GM18498 (cell line): ENCODE data around the gene IFNA6.
A peak's percentile ranks its signal among the peaks of the same experiment; 100 is the strongest.
"Not testable (repeated sequence)": the region's sequence is repeated elsewhere in the genome, so short reads cannot be mapped to it uniquely, and the experiment has no call there.

ENCODE experiments used
- ATAC-seq: cut with Tn5 transposase; IDR thresholded peaks from one replicate; pipeline ENCODE4 v1.9.1; 2021; ENCODE audit warnings: mild to moderate bottlenecking, moderate library complexity; ENCODE audit not compliant: unreplicated experiment

IFNA6 gene

DNA sequence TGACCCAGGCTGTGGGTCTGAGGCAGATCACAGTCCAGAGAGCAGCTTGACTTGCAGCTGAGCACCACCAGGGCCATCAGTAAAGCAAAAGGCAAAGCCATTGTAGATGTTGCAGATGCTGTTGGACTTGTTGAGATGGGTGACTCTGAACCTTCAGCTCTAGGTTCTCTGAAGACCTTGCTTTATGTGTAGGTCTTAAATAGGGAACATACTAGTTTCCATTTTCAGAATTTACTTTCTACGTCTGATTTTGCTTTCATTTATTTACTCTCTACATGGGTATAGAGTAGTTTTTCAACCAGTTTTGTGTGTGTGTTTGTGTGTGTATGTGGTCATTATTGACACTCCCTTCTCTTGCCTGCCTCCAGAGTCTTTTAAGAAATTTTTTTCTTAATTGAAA is at the start of gene IFNA6:
Gene IFNA6 (minus strand): TSS at position 101 of the 400 bp plus-strand sequence. CDS start 0 bp downstream, at position 101.
- no peak for ATAC-seq

- ATAC-seq = no peak
These were observed 49.3 kb upstream of the IFNA6 start for GRCh38 chr9:21399956-21400355.

DNA sequence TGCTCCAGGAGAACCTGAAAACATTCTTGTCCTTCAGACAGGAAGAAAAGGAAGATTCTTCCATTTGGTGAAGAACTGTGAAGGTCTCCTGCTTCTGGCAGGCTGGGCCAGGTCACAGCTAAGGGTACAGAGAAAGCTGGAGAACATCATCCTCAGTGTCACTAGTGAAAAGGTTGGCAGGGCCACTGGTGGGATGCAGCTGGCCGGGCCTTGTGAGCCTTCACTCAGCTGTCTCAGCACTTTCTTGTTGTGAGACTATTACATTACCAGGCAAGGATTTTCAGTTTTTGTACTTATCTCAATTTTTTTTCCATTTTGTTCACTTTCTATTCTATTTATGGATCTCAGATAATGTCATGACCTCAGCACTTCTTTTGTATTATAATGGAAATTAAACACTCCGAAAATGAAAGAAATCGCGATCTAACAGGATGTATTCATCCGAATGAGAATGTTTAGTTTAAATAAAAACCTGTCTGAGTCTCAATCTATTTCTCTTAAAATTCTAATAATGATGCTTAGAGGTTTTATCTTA is 48.3 kb upstream of the IFNA6 start:
- ATAC-seq = no peak

DNA sequence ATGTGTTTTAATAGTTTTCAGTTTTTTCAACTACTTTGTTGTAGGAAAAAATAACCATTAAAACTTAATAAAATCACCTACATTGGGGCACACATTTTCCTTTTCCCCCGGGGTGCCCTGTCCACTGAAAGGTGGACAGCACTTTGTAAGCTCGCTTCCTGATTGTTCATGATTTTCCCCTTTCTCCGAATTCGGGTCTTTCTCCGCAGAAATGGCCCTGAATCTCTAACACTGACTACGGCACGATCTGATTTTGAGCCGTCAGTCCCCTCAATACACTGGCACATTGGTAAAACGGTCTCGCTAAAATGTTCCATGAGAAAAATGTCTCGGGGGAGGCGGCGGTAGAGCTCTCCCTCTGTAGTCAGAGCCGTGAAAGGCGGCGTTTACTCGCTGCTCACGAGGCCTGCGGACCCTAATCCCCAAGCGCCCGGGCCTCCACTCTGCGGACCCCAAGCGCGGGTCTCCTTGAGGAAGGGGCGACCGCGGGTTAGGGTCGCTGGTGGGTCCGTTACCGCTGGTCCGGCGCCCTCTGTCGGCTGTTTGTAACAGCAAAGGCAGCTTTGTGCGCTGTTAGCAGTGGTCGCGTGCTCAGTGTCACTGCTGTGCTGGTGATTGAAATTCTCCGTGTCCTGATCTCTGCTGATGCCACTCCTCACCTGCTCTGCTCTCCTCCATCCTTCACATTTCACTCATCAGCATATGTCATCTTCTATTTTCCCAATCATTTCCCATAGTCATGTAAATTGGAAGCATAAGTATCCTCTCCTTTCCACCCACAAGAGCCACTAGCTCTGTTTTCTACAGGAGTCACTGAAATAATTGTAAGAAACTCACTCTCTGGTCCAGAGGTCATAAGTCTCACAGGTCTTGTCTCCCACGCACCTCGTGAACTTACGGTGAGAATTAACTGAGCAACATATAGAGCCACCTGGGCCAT is 45.4 kb upstream of the IFNA6 start:
- peak; percentile 81 for ATAC-seq

GRCh38 chr9:21392270-21392669 is 41.6 kb upstream of the IFNA6 start:
- peak; percentile 85 for ATAC-seq

GRCh38 chr9:21385131-21385670 is 34.5 kb upstream of the IFNA6 start, which contains the start of gene IFNA2:
TSS of gene IFNA2 (minus strand) at chr9:21385398. CDS start at chr9:21385329, 69 bp downstream.
- no peak for ATAC-seq

DNA sequence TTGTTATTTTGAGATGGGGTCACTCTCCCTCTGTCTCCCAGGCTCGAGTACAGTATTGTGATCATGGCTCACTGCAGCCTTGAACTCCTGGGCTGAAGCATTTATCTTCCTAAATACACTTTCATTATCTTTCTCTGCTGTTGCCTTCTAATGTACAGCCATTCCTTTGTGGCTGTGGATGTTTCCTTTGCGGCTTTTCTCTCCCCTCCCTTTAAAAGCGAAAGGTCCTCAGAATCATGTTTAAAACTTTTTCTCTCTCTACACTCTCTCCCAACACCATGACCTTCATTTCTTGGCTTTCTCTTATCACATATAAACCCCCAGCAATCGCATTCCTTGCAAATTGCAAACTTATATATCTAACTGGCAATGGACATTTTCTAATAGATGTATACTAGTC is 32.9 kb upstream of the IFNA6 start:
- ATAC-seq = no peak

GRCh38 chr9:21381448-21382339 is 31.0 kb upstream of the IFNA6 start:
- ATAC-seq = peak; percentile 99

DNA sequence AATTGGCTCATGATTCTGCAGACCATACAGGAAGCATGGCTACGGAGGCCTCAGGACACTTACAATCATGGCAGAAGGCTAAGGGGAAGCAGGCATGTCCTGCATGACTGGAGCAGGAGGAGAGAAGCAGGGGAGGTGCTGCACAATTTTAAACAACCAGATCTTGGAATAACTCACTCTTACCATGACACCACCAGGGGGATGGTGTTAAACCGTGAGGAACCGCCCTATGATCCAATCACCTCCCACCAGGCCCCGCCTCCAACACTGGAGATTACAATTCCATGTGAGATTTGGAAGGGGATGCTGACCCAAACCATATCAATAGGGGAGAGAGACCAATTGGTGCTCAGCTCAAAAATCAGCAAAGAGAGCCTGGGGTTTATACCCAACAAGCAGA is 20.8 kb upstream of the IFNA6 start:
- not testable (repeated sequence) for ATAC-seq

DNA sequence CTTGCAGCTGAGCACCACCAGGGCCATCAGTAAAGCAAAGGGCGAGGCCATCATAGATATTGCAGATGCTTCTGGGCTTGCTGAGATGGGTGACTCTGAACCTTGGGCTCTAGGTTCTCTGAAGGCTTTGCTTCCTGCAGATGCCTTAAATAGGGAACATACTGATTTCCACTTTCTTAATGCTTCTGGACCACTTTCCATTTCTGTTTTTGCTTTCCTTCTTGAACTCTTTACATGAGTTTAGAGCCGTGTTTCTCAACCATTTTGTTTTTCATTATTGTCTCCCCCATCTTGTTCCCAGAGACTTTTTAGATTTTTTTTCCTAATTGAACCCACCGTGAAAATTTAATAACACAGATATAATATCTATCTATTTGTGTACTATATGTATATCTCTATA is 17.3 kb upstream of the IFNA6 start, which contains the start of gene IFNA13:
Gene IFNA13 (minus strand): TSS at position 101 of the 400 bp plus-strand sequence. CDS start 47 bp downstream, at position 54.
- ATAC-seq = no peak

- ATAC-seq = peak; percentile 82
These were observed 16.5 kb upstream of the IFNA6 start for GRCh38 chr9:21367169-21367568.

- no peak for ATAC-seq
These were observed 11.6 kb upstream of the IFNA6 start for GRCh38 chr9:21362287-21362686.

DNA sequence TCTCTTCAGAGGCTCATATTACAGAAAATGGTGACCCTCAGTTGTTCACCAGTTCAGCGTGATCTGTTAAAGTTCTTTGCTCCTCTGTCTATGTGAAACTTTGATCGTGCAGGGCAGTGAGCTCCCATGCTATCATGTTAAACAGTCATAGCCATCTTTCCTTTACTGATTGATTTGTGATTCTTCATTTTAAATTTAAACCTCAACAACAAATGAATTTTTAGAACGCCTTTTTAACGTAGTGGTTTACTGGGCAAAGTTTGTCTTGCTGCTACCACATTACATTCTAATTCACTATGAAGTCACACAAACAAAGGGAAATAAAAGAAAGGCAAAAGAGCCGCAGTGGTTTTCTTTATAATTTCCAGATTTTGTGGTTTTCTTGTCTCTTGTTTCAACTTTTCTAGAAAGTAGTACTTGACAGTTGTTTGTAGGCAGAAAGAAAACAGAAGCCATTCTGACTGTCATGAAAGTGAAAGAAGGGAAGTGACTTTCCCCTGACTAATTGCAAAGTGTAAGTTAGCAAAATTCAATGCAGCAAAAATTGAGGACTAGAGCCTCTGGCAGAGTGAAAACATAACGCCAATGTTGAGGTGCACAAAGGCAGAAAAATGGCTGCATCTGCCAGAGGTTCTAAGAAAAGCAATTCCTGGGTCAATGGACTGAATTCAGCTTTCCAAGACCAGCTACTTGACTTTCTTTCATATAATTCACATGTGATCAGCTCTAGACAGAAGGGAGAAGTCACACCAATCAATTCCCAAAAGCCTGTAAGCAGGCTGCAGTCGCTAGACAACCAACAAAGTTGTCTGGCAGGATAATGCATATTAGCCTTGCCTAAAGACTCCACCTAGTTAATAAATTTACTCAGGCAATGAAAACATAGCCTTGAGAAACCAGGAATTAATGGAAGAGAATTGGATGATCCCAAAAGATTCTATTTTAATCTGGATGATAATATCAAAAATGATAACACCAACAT is 7.1 kb upstream of the IFNA6 start:
- peak; percentile 90 for ATAC-seq

DNA sequence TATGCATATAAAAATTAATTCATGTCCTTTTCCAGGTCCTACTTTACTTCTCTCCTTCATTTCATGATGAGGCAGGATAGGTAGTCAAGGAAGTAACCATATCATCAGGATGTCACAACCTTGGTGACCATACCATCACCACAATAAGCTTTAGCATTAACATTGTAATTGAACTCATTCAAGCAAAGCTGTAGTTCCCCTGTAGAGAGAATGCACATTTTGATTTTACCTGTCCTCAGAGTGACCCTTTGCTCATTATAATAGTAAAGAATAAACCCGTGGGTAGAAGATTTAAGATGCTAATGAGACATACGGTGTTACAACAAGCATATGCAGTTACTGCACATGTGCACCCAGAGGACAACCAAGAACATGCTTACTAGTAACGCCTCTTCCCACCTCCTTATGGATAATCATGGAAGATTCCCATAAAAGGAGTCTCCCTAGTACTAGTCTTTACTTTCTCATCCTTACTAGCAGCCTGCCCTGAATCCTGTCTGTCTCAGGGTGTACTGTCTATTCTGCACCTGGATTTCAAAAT is 2.2 kb downstream of the IFNA6 start:
- no peak for ATAC-seq

GRCh38 chr9:21340735-21341134 is 10.0 kb downstream of the IFNA6 start:
- no peak for ATAC-seq

DNA sequence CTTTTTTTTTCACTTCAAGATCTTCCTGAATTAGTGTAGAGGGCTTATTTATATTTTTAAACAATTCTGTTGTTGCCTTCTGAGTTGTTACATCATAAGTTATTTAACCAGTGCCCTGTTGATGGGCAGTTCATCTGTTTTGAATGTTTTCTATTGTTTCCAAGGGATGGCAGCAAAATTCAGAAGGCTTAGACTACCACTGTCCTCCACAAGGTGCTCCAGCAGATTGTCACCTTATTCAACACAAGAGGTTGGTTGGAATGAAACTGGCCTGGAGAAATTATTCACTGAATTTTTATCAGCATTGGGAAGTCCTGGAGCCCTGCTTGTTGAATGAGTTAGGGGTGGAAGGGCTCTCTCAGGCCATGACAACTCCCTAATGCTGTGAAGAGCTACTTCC is 14.2 kb downstream of the IFNA6 start:
- no peak for ATAC-seq

DNA sequence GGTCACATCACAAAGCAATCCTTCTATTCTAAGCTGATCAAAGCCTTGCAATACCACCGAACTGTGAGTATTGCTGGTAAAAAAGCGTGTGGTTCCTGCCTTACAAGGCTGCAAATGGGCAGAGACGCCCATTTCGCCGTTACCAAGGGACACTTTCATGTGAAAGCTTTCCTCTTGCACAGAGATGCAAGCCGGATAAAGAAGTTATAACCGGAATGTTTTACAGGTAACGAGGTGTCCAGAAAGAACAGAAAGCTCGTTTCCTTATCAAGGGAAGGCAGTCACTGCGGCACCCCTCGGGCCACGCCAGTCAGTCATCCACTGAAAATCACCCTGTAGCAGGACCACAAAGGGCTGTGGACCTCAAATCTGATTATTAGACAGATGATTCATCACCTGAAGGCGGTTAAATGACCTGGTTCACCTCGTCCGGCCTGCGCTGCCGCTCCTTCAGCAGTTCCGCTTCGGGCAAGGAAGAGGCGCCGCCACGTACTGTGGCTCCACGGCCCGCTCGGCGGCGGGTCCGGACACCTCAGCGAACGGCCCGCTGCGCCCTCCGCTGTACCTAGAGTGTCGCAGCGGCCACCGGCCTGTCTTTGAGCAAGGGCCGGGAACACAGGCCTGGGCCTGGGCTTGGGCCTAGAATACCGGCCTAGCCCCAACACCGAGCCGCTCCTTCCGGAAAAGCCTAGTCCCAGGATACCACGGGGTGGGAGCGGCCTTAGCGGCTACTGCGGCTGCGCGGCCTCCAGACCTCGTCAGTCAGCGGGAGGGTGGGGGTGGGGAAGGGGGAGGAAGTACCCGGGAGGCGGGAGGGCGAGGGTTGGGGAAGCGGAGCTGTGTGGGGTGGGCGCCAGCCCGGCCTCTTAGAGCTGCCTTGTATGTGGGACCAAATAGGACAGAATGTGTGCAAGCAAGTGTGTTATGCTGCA is 15.7 kb downstream of the IFNA6 start, which contains the start of gene KLHL9:
Gene KLHL9 (minus strand): TSS at position 704 of the 932 bp plus-strand sequence. CDS start 545 bp downstream, at position 159.
- peak; percentile 91 for ATAC-seq

DNA sequence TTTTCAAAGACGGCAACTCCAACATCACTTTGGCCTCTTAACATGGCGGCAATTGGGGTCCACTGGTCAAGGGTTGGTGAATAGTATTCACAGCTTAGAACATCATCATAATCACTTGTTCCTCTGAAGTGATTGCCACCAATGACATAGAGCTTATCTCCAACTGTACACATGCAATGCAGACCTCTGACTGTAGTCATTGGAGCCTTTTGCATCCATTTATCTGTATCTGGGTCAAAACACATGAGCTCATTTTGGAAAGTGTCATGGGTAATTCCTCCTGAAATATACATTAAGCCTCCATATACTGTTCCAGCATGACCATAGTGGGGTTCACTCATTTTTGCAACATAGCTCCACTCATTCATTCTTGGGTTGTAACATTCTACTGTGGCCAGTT is 17.5 kb downstream of the IFNA6 start:
- no peak for ATAC-seq
